GM12801 (cell line): ENCODE results near the gene DACT3.

Experiments
- TF ChIP-seq, protein P1 (sequence below): IDR thresholded peaks from one replicate; pipeline ENCODE4 v1.5.1; 2011; ENCODE audit warnings: control low read depth; ENCODE audit not compliant: insufficient read length; ENCODE audit errors: extremely low read depth

The DACT3 gene

DNA sequence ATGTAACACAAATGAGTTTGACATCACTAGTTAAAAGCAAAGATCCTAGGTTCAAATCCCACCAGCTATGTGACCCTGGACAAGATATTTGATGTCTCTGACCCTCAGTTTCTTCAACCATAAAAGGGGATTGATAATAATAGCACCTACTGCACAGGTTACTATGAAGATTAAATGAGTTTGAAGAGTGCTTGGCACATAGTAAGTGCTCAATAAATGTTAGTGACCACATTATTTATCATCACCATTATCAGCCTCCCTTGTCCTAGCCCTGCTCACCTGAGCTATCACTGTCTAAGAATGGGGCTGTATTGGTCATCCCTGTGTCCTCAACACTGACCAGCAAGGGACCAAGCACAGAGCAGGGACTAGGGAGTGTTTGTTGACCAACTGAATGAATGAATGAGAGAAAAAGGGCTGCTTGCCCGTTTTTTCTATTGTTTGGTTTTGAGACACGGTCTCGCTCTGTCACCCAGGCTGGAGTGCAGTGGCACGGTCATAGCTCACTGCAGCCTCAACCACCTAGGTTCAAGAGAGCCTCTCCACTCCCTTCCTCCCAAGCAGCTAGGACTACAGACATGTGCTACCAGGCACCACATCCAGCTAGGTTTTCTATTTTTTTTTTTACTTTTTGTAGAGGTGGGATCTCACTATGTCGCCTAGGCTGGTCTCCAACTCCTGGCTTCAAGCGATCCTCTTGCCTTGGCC, 26.6 kb upstream of the DACT3 start:
- TF ChIP-seq, protein P1, sequence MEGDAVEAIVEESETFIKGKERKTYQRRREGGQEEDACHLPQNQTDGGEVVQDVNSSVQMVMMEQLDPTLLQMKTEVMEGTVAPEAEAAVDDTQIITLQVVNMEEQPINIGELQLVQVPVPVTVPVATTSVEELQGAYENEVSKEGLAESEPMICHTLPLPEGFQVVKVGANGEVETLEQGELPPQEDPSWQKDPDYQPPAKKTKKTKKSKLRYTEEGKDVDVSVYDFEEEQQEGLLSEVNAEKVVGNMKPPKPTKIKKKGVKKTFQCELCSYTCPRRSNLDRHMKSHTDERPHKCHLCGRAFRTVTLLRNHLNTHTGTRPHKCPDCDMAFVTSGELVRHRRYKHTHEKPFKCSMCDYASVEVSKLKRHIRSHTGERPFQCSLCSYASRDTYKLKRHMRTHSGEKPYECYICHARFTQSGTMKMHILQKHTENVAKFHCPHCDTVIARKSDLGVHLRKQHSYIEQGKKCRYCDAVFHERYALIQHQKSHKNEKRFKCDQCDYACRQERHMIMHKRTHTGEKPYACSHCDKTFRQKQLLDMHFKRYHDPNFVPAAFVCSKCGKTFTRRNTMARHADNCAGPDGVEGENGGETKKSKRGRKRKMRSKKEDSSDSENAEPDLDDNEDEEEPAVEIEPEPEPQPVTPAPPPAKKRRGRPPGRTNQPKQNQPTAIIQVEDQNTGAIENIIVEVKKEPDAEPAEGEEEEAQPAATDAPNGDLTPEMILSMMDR, result no peak

GRCh38 chr19:46685189-46685588, 24.2 kb upstream of the DACT3 start:
- TF ChIP-seq, protein P1, result no peak

DNA sequence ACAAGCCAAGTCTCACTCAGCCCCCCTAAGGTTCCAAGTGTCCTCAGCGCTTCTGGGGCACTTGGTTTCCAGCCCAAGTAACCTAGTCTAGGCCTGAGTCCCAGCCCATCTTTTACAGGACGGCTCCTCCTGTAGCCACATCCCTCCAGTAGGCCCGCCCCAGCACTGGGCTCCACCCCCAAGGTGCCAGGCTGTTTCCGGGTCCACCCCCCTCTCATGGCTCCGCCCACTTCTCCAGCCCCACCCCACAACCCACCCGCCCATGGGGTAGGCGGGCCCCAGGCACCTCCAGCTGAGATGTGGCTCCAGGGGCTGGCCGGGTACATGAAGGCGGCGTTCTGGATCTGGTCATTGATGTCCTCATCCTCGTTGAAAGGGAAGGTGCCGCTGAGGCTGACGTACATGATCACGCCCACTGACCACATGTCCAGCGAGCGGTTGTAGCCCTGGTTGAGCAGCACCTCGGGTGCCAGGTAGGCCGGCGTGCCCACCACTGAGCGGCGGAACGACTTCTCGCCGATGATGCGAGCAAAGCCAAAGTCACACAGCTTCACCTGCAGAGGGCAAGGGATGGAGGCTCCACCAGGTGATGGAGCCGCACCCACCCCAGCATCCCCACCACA, 17.2 kb upstream of the DACT3 start:
- TF ChIP-seq, protein P1, result no peak

DNA sequence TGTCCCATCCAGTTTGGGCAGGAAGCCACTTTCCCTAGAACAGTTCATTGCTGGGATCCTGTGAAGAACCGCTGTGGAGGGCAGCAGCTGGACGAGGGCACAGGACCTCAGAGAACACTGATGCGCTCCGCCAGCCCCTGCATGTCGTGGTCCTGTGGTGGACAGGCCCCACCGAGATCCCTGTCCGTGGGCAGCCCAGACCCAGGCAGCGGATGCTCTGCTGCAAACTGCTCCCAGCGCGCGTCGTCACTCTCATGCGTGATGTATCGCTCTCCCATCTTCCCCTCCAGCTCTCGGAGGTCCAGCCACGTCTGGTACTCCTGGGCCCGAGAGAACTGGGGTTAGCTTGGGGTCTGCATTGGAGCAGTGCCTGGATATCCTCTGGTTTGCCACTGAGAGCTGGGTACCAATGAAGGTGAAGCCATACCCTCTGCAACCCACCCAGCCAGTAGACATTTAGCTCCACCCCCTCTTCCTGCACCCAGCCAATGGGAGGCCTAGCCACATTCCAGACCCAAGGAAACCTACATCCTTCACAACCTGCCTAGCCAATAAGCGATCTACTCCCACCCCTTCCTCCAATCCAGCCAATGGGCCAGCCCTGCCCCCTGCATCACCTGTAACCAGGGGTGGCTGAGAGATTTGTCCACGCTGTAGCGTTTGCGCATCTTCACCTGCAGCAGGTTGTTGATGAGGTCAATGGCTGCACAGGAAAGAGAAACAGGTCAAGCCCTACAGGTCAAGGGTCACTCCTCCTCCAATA, 13.6 kb upstream of the DACT3 start:
- TF ChIP-seq, protein P1, result no peak

- TF ChIP-seq, protein P1, result no peak
Measured at GRCh38 chr19:46670813-46671212, 9.8 kb upstream of the DACT3 start.

DNA sequence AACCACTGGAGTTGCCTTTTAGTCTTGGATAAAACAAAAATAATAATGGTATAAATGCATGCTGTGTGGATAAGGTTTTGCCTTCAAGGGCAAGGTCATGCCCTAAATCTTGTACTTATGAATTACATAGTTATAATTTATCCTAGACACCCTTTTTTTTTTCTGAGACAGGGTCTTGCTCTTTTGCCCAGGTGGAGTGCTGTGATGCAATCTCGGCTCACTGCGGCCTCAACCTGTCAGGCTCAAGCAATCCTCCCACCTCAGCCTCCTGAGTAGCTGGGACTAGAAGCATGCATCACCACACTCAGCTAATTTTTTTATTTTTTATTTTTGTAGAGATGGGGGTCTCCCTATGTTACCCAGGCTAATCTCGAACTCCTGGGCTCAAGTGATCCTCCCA, 7.7 kb upstream of the DACT3 start:
- TF ChIP-seq, protein P1, result no peak

- TF ChIP-seq, protein P1, result no peak
Measured at GRCh38 chr19:46665072-46665471, 4.1 kb upstream of the DACT3 start.
